ENCODE data around the gene ATG9B.

- TF ChIP-seq POLR2A (IDR thresholded peaks at IDR 0.05) (no peak), CTCF (IDR thresholded peaks at IDR 0.05) (no peak)
Measured at GRCh38 chr7:151035026-151035717, 10.9 kb upstream of the ATG9B start.

Measured in uterus (tissue), 2 donors.